ENCODE data around the gene LCOR. TPM values are rescaled to one million over a fixed set of nuclear protein-coding genes. Genes with fewer than 3 reads are reported as not detected.
"Not testable (repeated sequence)": the region's sequence is repeated elsewhere in the genome, so short reads cannot be mapped to it uniquely, and the experiment has no call there.

The LCOR gene
- polyA plus RNA-seq, 1 donor from 2014 or later: 19.8 TPM

- peaks cover 14 to 38% (median 34%) of the 10 kb centered on the region in 3 donors for H3K4me1 Mint-ChIP-seq
These were observed 89.6 kb downstream of the LCOR start for GRCh38 chr10:96921655-96922054.

GRCh38 chr10:96922978-96923948, 91.2 kb downstream of the LCOR start:
- Mint-ChIP-seq H3K27me3 (no peaks in the 10 kb centered on the region), H3K27ac (no peak overlapping the region), H3K4me3 (no peak overlapping the region), H3K36me3 (peaks cover 14% of the 10 kb centered on the region), H3K9me3 (no peaks in the 10 kb centered on the region), H3K4me1 (peaks cover 12 to 27% (median 23%) of the 10 kb centered on the region in 3 donors)

More at GRCh38 chr10:96921655-96922054, 89.6 kb downstream of the LCOR start:
- Mint-ChIP-seq H3K4me3 (no peak overlapping the region), H3K36me3 (peaks cover 10% of the 10 kb centered on the region), H3K9me3 (no peaks in the 10 kb centered on the region), H3K27me3 (no peaks in the 10 kb centered on the region), H3K27ac (no peak overlapping the region)

DNA sequence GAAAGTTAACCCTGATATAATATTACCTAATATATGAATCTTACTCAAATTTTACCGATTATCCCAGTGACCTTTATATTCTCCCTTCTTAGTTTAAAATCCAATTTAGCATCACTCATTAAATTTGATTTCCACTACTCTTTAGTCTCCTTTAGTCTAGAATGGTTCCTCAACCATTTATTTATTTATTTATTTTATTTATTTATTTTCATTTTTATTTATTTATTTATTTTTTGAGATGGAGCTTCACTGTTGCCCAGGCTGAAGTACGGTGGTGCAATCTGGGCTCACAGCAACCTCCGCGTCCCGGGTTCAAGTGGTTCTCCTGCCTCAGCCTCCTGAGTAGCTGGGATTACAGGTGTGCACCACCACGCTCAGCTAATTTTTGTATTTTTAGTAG, 92.8 kb downstream of the LCOR start:
- Mint-ChIP-seq H3K9me3 (no peaks in the 10 kb centered on the region), H3K27me3 (no peaks in the 10 kb centered on the region), H3K4me1 (peaks cover 3 to 15% (median 14%) of the 10 kb centered on the region in 3 donors), H3K36me3 (peaks cover 17% of the 10 kb centered on the region), H3K27ac (no peak overlapping the region), H3K4me3 (no peak overlapping the region)

- Mint-ChIP-seq H3K27me3 (no peaks in the 10 kb centered on the region), H3K27ac (peak overlapping the region in 1 of 3 donors; percentile 67), H3K36me3 (peaks cover 14% of the 10 kb centered on the region), H3K4me1 (peaks cover 2 to 19% (median 9%) of the 10 kb centered on the region in 3 donors), H3K9me3 (no peaks in the 10 kb centered on the region), H3K4me3 (no peak overlapping the region)
These were observed 98.4 kb downstream of the LCOR start for GRCh38 chr10:96930469-96930868.

GRCh38 chr10:96935148-96935547, 103.0 kb downstream of the LCOR start:
- peaks cover 9% of the 10 kb centered on the region for H3K36me3 Mint-ChIP-seq
- H3K9me3 Mint-ChIP-seq: no peaks in the 10 kb centered on the region
- no peak overlapping the region for H3K27ac Mint-ChIP-seq
- no peak overlapping the region for H3K4me3 Mint-ChIP-seq
- no peaks in the 10 kb centered on the region for H3K27me3 Mint-ChIP-seq
- H3K4me1 Mint-ChIP-seq: peaks cover 1 to 14% (median 4%) of the 10 kb centered on the region in 3 donors

DNA sequence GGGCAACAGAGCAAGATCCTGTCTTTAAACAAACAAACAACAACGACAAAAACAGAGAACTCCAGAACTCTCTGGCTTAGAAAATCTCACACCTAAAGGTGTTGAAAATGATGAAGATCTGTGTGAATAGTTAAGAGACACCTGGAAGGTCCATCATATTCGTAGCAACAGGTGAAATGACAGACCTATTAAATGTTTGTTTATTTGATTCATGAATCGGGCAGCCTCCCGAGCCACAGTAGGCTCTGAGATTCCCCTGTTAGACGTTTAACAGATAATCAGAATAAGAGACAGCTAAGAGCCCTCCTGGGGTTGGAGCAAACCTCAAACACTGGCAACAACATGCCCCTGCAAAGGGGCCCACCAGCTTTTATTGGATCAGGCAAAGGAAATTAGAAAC, 103.7 kb downstream of the LCOR start:
- no peaks in the 10 kb centered on the region for H3K27me3 Mint-ChIP-seq
- no peaks in the 10 kb centered on the region for H3K9me3 Mint-ChIP-seq
- H3K4me3 Mint-ChIP-seq: no peak overlapping the region
- peaks cover 1 to 9% (median 4%) of the 10 kb centered on the region in 3 donors for H3K4me1 Mint-ChIP-seq
- peak overlapping the region in 1 of 3 donors; percentile 26 for H3K27ac Mint-ChIP-seq
- H3K36me3 Mint-ChIP-seq: peaks cover 9% of the 10 kb centered on the region

DNA sequence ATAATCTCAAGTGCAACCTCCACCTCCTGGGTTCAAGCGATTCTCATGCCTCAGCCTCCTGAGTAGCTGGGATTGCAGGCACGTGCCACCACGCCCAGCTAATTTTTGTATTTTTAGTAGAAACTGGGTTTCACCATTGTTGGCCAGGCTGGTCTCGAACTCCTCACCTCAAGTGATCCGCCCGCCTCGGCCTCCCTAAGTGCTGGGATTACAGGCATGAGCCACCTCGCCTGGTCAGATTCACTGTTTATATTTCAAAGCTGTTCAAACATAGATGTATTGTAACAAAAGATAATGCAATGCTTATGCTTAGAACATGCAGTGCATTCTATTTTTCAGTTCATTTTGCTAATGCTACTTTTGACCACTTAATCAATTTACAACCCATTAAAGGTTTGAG, 111.1 kb downstream of the LCOR start:
- H3K4me1 Mint-ChIP-seq, H3K4me3 Mint-ChIP-seq: not testable (repeated sequence)

DNA sequence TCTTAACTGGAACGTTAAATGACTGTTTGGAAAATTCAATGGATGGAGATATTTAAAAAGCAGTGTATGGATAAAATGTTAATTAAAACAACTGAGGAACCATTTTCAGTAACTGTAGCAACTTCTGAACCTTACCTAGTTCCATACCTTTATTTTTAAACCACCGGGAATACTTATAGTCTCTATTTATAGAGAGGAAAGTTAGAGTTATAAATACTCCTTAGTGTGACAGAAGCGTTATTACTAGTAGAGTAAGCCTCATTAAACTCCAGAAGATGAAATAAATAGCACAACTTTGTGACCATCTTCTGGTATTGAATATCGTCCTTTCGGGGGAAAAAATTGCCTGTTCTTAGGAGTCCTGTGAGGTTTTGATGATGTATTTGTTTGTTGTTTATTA, 114.9 kb downstream of the LCOR start:
- H3K9me3 Mint-ChIP-seq: no peaks in the 10 kb centered on the region
- H3K36me3 Mint-ChIP-seq: peaks cover 3% of the 10 kb centered on the region
- no peak overlapping the region for H3K27ac Mint-ChIP-seq
- peaks cover 4 to 5% (median 4%) of the 10 kb centered on the region in 3 donors for H3K4me1 Mint-ChIP-seq
- no peak overlapping the region for H3K4me3 Mint-ChIP-seq
- no peaks in the 10 kb centered on the region for H3K27me3 Mint-ChIP-seq

More for the DNA sequence above, 111.1 kb downstream of the LCOR start:
- H3K9me3 Mint-ChIP-seq, H3K27me3 Mint-ChIP-seq, H3K27ac Mint-ChIP-seq, H3K36me3 Mint-ChIP-seq: not testable (repeated sequence)

GRCh38 chr10:96949039-96949683, 117.1 kb downstream of the LCOR start:
- Mint-ChIP-seq H3K4me3 (no peak overlapping the region), H3K27me3 (no peaks in the 10 kb centered on the region), H3K36me3 (peaks cover 1% of the 10 kb centered on the region), H3K27ac (peak overlapping the region in 1 of 3 donors; percentile 91), H3K9me3 (no peaks in the 10 kb centered on the region), H3K4me1 (peaks cover 2 to 5% (median 4%) of the 10 kb centered on the region in 3 donors)

GRCh38 chr10:96951954-96952353, 119.9 kb downstream of the LCOR start:
- Mint-ChIP-seq H3K36me3 (peaks cover 11% of the 10 kb centered on the region), H3K9me3 (no peaks in the 10 kb centered on the region), H3K4me3 (no peak overlapping the region), H3K27me3 (no peaks in the 10 kb centered on the region), H3K27ac (no peak overlapping the region), H3K4me1 (no peaks in the 10 kb centered on the region)

GRCh38 chr10:96955794-96956193, 123.7 kb downstream of the LCOR start:
- no peak overlapping the region for H3K4me3 Mint-ChIP-seq
- H3K36me3 Mint-ChIP-seq: peaks cover 14% of the 10 kb centered on the region
- no peaks in the 10 kb centered on the region for H3K4me1 Mint-ChIP-seq
- no peaks in the 10 kb centered on the region for H3K9me3 Mint-ChIP-seq
- H3K27ac Mint-ChIP-seq: no peak overlapping the region
- no peaks in the 10 kb centered on the region for H3K27me3 Mint-ChIP-seq

DNA sequence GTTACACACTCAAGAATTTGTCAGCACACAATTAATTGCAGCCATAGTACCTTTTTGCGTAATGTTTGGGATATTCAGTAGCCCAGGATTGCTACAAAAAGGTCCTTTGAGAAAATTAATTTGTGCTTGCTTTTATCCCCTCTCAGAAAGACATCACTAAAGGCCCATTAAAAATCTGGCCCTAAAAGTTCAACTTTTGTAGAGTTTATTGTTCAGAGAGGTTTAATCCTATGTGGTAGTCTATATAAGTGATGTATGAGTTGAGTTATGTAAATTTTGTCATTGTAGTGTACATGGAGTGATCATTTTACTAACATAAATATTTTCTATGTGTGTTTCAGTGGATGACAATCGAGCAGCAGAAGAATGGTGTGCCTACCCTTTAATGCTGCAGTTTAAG, 126.0 kb downstream of the LCOR start:
- Mint-ChIP-seq H3K9me3 (no peaks in the 10 kb centered on the region), H3K4me3 (no peak overlapping the region), H3K36me3 (peaks cover 14% of the 10 kb centered on the region), H3K27me3 (no peaks in the 10 kb centered on the region), H3K27ac (no peak overlapping the region), H3K4me1 (no peaks in the 10 kb centered on the region)

GRCh38 chr10:96959733-96960132, 127.6 kb downstream of the LCOR start:
- Mint-ChIP-seq H3K4me3 (no peak overlapping the region), H3K36me3 (peaks cover 14% of the 10 kb centered on the region), H3K27me3 (no peaks in the 10 kb centered on the region), H3K27ac (no peak overlapping the region), H3K9me3 (no peaks in the 10 kb centered on the region), H3K4me1 (no peaks in the 10 kb centered on the region)

DNA sequence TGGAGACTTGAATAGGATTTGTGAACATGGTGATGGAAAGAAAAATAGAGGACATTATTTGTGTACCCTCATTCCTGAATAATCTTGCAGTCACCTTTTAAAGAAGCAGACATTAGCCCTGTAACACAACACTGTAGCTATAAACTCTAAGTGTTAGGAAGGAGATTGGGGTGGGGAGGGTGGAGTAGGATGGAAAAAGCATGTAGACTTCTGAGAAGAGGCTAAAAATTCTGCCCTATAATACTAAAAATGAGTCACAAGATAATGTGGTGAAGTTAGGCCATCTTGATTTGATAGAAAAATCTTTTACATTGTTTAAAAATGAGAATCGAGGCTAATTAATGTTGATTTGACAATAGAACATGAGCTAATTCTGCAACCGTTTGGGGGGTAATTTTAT, 128.8 kb downstream of the LCOR start:
- H3K9me3 Mint-ChIP-seq: no peaks in the 10 kb centered on the region
- no peak overlapping the region for H3K27ac Mint-ChIP-seq
- no peak overlapping the region for H3K4me3 Mint-ChIP-seq
- no peaks in the 10 kb centered on the region for H3K27me3 Mint-ChIP-seq
- peaks cover 6% of the 10 kb centered on the region for H3K36me3 Mint-ChIP-seq
- no peaks in the 10 kb centered on the region for H3K4me1 Mint-ChIP-seq

GRCh38 chr10:96964131-96964530, 132.0 kb downstream of the LCOR start:
- H3K36me3 Mint-ChIP-seq: peaks cover 2% of the 10 kb centered on the region
- no peak overlapping the region for H3K27ac Mint-ChIP-seq
- peaks cover 0 to 4% (median 1%) of the 10 kb centered on the region in 3 donors for H3K4me1 Mint-ChIP-seq
- no peak overlapping the region for H3K4me3 Mint-ChIP-seq
- H3K27me3 Mint-ChIP-seq: no peaks in the 10 kb centered on the region
- H3K9me3 Mint-ChIP-seq: no peaks in the 10 kb centered on the region

Data from IgD-negative memory B cell (primary cell).